Measurements from ENCODE around the gene MUC7.

- TF ChIP-seq TAF1 (IDR thresholded peaks at IDR 0.05; ENCODE audit: borderline replicate concordance, insufficient read depth, low read length) (no peak), POLR2AphosphoS5 (IDR thresholded peaks at IDR 0.05; ENCODE audit: low read depth, low read length) (no peak)
- TF ChIP-seq, protein P1, sequence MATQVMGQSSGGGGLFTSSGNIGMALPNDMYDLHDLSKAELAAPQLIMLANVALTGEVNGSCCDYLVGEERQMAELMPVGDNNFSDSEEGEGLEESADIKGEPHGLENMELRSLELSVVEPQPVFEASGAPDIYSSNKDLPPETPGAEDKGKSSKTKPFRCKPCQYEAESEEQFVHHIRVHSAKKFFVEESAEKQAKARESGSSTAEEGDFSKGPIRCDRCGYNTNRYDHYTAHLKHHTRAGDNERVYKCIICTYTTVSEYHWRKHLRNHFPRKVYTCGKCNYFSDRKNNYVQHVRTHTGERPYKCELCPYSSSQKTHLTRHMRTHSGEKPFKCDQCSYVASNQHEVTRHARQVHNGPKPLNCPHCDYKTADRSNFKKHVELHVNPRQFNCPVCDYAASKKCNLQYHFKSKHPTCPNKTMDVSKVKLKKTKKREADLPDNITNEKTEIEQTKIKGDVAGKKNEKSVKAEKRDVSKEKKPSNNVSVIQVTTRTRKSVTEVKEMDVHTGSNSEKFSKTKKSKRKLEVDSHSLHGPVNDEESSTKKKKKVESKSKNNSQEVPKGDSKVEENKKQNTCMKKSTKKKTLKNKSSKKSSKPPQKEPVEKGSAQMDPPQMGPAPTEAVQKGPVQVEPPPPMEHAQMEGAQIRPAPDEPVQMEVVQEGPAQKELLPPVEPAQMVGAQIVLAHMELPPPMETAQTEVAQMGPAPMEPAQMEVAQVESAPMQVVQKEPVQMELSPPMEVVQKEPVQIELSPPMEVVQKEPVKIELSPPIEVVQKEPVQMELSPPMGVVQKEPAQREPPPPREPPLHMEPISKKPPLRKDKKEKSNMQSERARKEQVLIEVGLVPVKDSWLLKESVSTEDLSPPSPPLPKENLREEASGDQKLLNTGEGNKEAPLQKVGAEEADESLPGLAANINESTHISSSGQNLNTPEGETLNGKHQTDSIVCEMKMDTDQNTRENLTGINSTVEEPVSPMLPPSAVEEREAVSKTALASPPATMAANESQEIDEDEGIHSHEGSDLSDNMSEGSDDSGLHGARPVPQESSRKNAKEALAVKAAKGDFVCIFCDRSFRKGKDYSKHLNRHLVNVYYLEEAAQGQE (IDR thresholded peaks at IDR 0.05; ENCODE audit: insufficient read depth in 1 of 2, low read depth in 2 of 2, low read length in 2 of 2), result no peak
These were observed 39.4 kb downstream of the MUC7 start for GRCh38 chr4:70511365-70511764.
